ENCODE measurements around the gene ACIN1.

ACIN1 gene

GRCh38 chr14:23128969-23129758 is 34.2 kb upstream of the ACIN1 start:
- H3K36me3 ChIP-seq (replicated peaks) = no peaks in the 10 kb centered on the region
- H3K4me3 ChIP-seq = no peak overlapping the region
- H3K27me3 ChIP-seq (ENCODE audit: low read depth) = no peaks in the 10 kb centered on the region
- no peak for DNase-seq (ENCODE audit: low spot score in 2 of 2)
- H3K9me3 ChIP-seq = no peaks in the 10 kb centered on the region
- in situ Hi-C loops (cut with MboI; ENCODE audit: low sequenced_read_pairs) = loop anchor here (5.0 kb wide), 1 partner anchor 58 kb away; no protein-coding TSS in a partner anchor
- peaks cover 3% of the 10 kb centered on the region; the same call in 1 of the 2 replicates for H3K4me1 ChIP-seq

- peaks cover 11% of the 10 kb centered on the region; the same call in 1 of the 2 replicates for H3K4me1 ChIP-seq
- H3K4me3 ChIP-seq = no peak overlapping the region
- DNase-seq (ENCODE audit: low spot score in 2 of 2) = no peak
- H3K36me3 ChIP-seq (replicated peaks) = no peaks in the 10 kb centered on the region
- no peaks in the 10 kb centered on the region for H3K27me3 ChIP-seq (ENCODE audit: low read depth)
- H3K9me3 ChIP-seq = no peaks in the 10 kb centered on the region
- in situ Hi-C loops (cut with MboI; ENCODE audit: low sequenced_read_pairs) = loop anchor here (5.0 kb wide), 1 partner anchor 59 kb away; no protein-coding TSS in a partner anchor
These were observed 32.9 kb upstream of the ACIN1 start for GRCh38 chr14:23127861-23128260.

GRCh38 chr14:23126548-23127278 is 31.8 kb upstream of the ACIN1 start:
- Histone ChIP-seq H3K9me3 (no peaks in the 10 kb centered on the region), H3K36me3 (replicated peaks) (no peaks in the 10 kb centered on the region), H3K4me3 (no peak overlapping the region), H3K27me3 (ENCODE audit: low read depth) (no peaks in the 10 kb centered on the region), H3K4me1 (peaks cover 11% of the 10 kb centered on the region; the same call in 1 of the 2 replicates)
- in situ Hi-C loops (cut with MboI; ENCODE audit: low sequenced_read_pairs) = loop anchor here (5.0 kb wide), 1 partner anchor 61 kb away; no protein-coding TSS in a partner anchor
- no peak for DNase-seq (ENCODE audit: low spot score in 2 of 2)

- Histone ChIP-seq H3K4me1 (peaks cover 11% of the 10 kb centered on the region; the same call in 1 of the 2 replicates), H3K9me3 (no peaks in the 10 kb centered on the region), H3K36me3 (replicated peaks) (no peaks in the 10 kb centered on the region), H3K27me3 (ENCODE audit: low read depth) (no peaks in the 10 kb centered on the region), H3K4me3 (no peak overlapping the region)
- DNase-seq (ENCODE audit: low spot score in 2 of 2) = no peak
- in situ Hi-C loops (cut with MboI; ENCODE audit: low sequenced_read_pairs) = loop anchor here (5.0 kb wide), 1 partner anchor 61 kb away; no protein-coding TSS in a partner anchor
These were observed 31.1 kb upstream of the ACIN1 start for GRCh38 chr14:23125933-23126524.

- H3K36me3 ChIP-seq (replicated peaks) = no peaks in the 10 kb centered on the region
- H3K4me1 ChIP-seq = peaks cover 11% of the 10 kb centered on the region; the same call in 1 of the 2 replicates
- in situ Hi-C loops (cut with MboI; ENCODE audit: low sequenced_read_pairs) = loop anchor here (5.0 kb wide), 1 partner anchor 62 kb away; no protein-coding TSS in a partner anchor
- no peaks in the 10 kb centered on the region for H3K27me3 ChIP-seq (ENCODE audit: low read depth)
- no peak overlapping the region for H3K4me3 ChIP-seq
- DNase-seq (ENCODE audit: low spot score in 2 of 2) = no peak
- H3K9me3 ChIP-seq = no peaks in the 10 kb centered on the region
These were observed 30.1 kb upstream of the ACIN1 start for GRCh38 chr14:23125011-23125410.

GRCh38 chr14:23124337-23124954 is 29.5 kb upstream of the ACIN1 start:
- Histone ChIP-seq H3K36me3 (replicated peaks) (no peaks in the 10 kb centered on the region), H3K9me3 (no peaks in the 10 kb centered on the region), H3K4me1 (peaks cover 11% of the 10 kb centered on the region; the same call in 1 of the 2 replicates), H3K27me3 (ENCODE audit: low read depth) (no peaks in the 10 kb centered on the region), H3K4me3 (no peak overlapping the region)
- in situ Hi-C loops (cut with MboI; ENCODE audit: low sequenced_read_pairs) = no loop called here
- no peak for DNase-seq (ENCODE audit: low spot score in 2 of 2)

GRCh38 chr14:23123419-23123818 is 28.5 kb upstream of the ACIN1 start:
- no peak overlapping the region for H3K4me3 ChIP-seq
- in situ Hi-C loops (cut with MboI; ENCODE audit: low sequenced_read_pairs) = no loop called here
- no peaks in the 10 kb centered on the region for H3K9me3 ChIP-seq
- H3K4me1 ChIP-seq = peaks cover 11% of the 10 kb centered on the region; the same call in 1 of the 2 replicates
- H3K27me3 ChIP-seq (ENCODE audit: low read depth) = no peaks in the 10 kb centered on the region
- H3K36me3 ChIP-seq (replicated peaks) = no peaks in the 10 kb centered on the region
- DNase-seq (ENCODE audit: low spot score in 2 of 2) = peak; percentile 27 to 83

GRCh38 chr14:23122086-23122485 is 27.1 kb upstream of the ACIN1 start:
- no peak for DNase-seq (ENCODE audit: low spot score in 2 of 2)
- in situ Hi-C loops (cut with MboI; ENCODE audit: low sequenced_read_pairs) = no loop called here
- H3K36me3 ChIP-seq (replicated peaks) = no peaks in the 10 kb centered on the region
- H3K4me1 ChIP-seq = peaks cover 11% of the 10 kb centered on the region; the same call in 1 of the 2 replicates
- H3K9me3 ChIP-seq = no peaks in the 10 kb centered on the region
- H3K4me3 ChIP-seq = no peak overlapping the region
- no peaks in the 10 kb centered on the region for H3K27me3 ChIP-seq (ENCODE audit: low read depth)

- in situ Hi-C loops (cut with MboI; ENCODE audit: low sequenced_read_pairs) = no loop called here
- DNase-seq (ENCODE audit: low spot score in 2 of 2) = no peak
- H3K36me3 ChIP-seq (replicated peaks) = no peaks in the 10 kb centered on the region
- H3K4me1 ChIP-seq = peaks cover 11% of the 10 kb centered on the region; the same call in 1 of the 2 replicates
- no peak overlapping the region for H3K4me3 ChIP-seq
- H3K27me3 ChIP-seq (ENCODE audit: low read depth) = no peaks in the 10 kb centered on the region
- H3K9me3 ChIP-seq = no peaks in the 10 kb centered on the region
These were observed 26.4 kb upstream of the ACIN1 start for GRCh38 chr14:23121361-23121771.

- no peaks in the 10 kb centered on the region for H3K9me3 ChIP-seq
- peaks cover 11% of the 10 kb centered on the region; the same call in 1 of the 2 replicates for H3K4me1 ChIP-seq
- H3K36me3 ChIP-seq (replicated peaks) = no peaks in the 10 kb centered on the region
- DNase-seq (ENCODE audit: low spot score in 2 of 2) = peak; percentile 83 to 93
- no peak overlapping the region for H3K4me3 ChIP-seq
- H3K27me3 ChIP-seq (ENCODE audit: low read depth) = peaks cover 3% of the 10 kb centered on the region
- in situ Hi-C loops (cut with MboI; ENCODE audit: low sequenced_read_pairs) = no loop called here
These were observed 25.8 kb upstream of the ACIN1 start for GRCh38 chr14:23120541-23121251.

GRCh38 chr14:23119363-23120327 is 24.7 kb upstream of the ACIN1 start:
- Histone ChIP-seq H3K27me3 (ENCODE audit: low read depth) (peaks cover 8% of the 10 kb centered on the region), H3K4me1 (peaks cover 11% of the 10 kb centered on the region; the same call in 1 of the 2 replicates), H3K4me3 (no peak overlapping the region), H3K36me3 (replicated peaks) (no peaks in the 10 kb centered on the region), H3K9me3 (no peaks in the 10 kb centered on the region)
- no peak for DNase-seq (ENCODE audit: low spot score in 2 of 2)
- in situ Hi-C loops (cut with MboI; ENCODE audit: low sequenced_read_pairs) = no loop called here
